ENCODE measurements around the gene CISD1. TPM values are rescaled to one million over a fixed set of nuclear protein-coding genes. Genes with fewer than 3 reads are reported as not detected.

The CISD1 gene
- polyA plus RNA-seq, 3 donors, result 5.4 to 29.4 (median 24.9) TPM

DNA sequence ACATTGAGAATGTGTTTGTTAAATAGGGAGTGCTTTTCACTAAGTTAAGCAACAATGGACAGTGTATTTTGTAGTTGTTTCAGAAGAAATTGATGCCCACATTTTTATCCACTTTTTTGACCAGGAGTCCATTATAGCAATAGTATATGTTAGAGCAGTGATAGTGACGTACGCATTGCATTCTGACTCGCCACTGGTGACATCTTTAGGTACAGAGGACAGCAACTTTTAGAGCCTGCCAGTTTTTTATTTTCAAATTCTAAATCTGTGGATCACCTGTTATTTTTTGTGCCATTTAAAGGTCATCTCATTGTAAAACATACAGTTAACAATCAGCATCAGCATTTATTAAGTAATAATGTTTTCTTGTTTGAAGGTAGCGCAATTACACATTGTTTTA, 67.3 kb downstream of the CISD1 start:
- no CpG with 5 or more reads among the region's 4 CpGs for WGBS (ENCODE audit: insufficient coverage)
- Histone ChIP-seq H3K4me2 (replicated peaks; ENCODE audit: extremely low read depth, low read length, poor library complexity, severe bottlenecking) (peak overlapping the region; percentile 92), H3K9ac (ENCODE audit: insufficient read depth, low read length, poor library complexity, severe bottlenecking) (peak overlapping the region; percentile 97), H3K9me3 (replicated peaks in 1 of 2; ENCODE audit: control insufficient read depth in 1 of 2, insufficient read depth in 1 of 2, low read length in 2 of 2) (no peaks in the 10 kb centered on the region), H3K4me1 (ENCODE audit: control insufficient read depth in 1 of 2, insufficient read depth in 2 of 2, low read length in 2 of 2) (peaks cover 46 to 72% of the 10 kb centered on the region in 2 donors), H2AFZ (ENCODE audit: insufficient read depth, low read depth, low read length, poor library complexity, severe bottlenecking) (no peak overlapping the region), H3K79me2 (ENCODE audit: insufficient read depth, low read length) (peaks cover 65% of the 10 kb centered on the region), H3K4me3 (replicated peaks in 1 of 3; ENCODE audit: low read depth in 2 of 3, low read length in 3 of 3) (peak overlapping the region; percentile 65 to 95 (median 93)), H3K27ac (ENCODE audit: low read depth in 1 of 2, low read length in 2 of 2) (peak overlapping the region in 1 of 2 donors; percentile 91), H3K27me3 (ENCODE audit: control insufficient read depth in 2 of 2, insufficient read depth in 2 of 2, low read length in 2 of 2) (no peaks in the 10 kb centered on the region), H3K36me3 (replicated peaks in 1 of 2; ENCODE audit: control insufficient read depth in 1 of 2, insufficient read depth in 2 of 2, low read length in 2 of 2) (no peaks in the 10 kb centered on the region), H4K20me1 (ENCODE audit: insufficient read depth, low read length) (peaks cover 63% of the 10 kb centered on the region)
- DNase-seq, result no peak
- intact Hi-C loops (cut with micrococcal nuclease), result loop anchor here in 1 of 2 donors (10.0 kb wide), 1 partner anchor 71 kb away; the partner anchor contains the start of genes CISD1 and IPMK
- Mint-ChIP-seq H3K4me1 (peaks cover 74% of the 10 kb centered on the region), H3K9me3 (peaks cover 0 to 4% (median 0%) of the 10 kb centered on the region in 7 donors), H3K27me3 (ENCODE audit: low read depth in 3 of 3) (no peaks in the 10 kb centered on the region), H3K36me3 (peaks cover 26% of the 10 kb centered on the region in 2 donors), H3K27ac (peak overlapping the region in 5 of 7 donors; percentile 90 to 99 (median 95)), H3K4me3 (peak overlapping the region; percentile 97 to 100)
- TF ChIP-seq, protein P1, sequence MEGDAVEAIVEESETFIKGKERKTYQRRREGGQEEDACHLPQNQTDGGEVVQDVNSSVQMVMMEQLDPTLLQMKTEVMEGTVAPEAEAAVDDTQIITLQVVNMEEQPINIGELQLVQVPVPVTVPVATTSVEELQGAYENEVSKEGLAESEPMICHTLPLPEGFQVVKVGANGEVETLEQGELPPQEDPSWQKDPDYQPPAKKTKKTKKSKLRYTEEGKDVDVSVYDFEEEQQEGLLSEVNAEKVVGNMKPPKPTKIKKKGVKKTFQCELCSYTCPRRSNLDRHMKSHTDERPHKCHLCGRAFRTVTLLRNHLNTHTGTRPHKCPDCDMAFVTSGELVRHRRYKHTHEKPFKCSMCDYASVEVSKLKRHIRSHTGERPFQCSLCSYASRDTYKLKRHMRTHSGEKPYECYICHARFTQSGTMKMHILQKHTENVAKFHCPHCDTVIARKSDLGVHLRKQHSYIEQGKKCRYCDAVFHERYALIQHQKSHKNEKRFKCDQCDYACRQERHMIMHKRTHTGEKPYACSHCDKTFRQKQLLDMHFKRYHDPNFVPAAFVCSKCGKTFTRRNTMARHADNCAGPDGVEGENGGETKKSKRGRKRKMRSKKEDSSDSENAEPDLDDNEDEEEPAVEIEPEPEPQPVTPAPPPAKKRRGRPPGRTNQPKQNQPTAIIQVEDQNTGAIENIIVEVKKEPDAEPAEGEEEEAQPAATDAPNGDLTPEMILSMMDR (IDR thresholded peaks at IDR 0.05), result no peak

Other genes starting within 250 kb of the CISD1 start
- gene IPMK, start 1.3 kb upstream of the CISD1 start, polyA plus RNA-seq, result 10 to 100 TPM in 1 of 3 donors, 1 to 10 TPM in 2; 6.1 to 10.9 (median 8.8) TPM
- 100 to 1,000 TPM in 2 of 3 donors, 10 to 100 TPM in 1; 47.7 to 119 (median 107) TPM for gene UBE2D1, start 65.8 kb downstream of the CISD1 start, polyA plus RNA-seq
- 10 to 100 TPM in 2 of 3 donors, 1 to 10 TPM in 1; 5.9 to 34.4 (median 33.8) TPM for gene TFAM, start 116.2 kb downstream of the CISD1 start, polyA plus RNA-seq
- under 1 TPM; 0.02 to 0.24 (median 0.14) TPM for gene BICC1, start 243.7 kb downstream of the CISD1 start, polyA plus RNA-seq

Data from CD14-positive monocyte (primary cell).